HT1080 (cell line): Measurements from ENCODE around the gene GRAPL. TPM values are rescaled to one million over a fixed set of nuclear protein-coding genes. Genes with fewer than 3 reads are reported as not detected.
"Not testable (repeated sequence)": the region's sequence is repeated elsewhere in the genome, so short reads cannot be mapped to it uniquely, and the experiment has no call there.

Experiments used
- DNase-seq: peaks from one replicate; pipeline ENCODE4 v3.0.0-alpha.2; 2015; ENCODE audit warnings: low read depth
- polyA plus RNA-seq, 2 experiments: library from polyadenylated mRNA; depleted of rRNA; stranded (reverse); fragments of >200 nt; gene quantifications; 2 replicates each; pipeline ENCODE4 v1.2.3, GENCODE V29; 2015
- total RNA-seq: library from RNA; depleted of rRNA; stranded (reverse); fragments of >200 nt; shearing (Covaris generic); gene quantifications from 2 replicates; pipeline ENCODE4 v1.2.3, GENCODE V29; 2014; rRNA removed

The GRAPL gene
- total RNA-seq: not detected in 2 replicates
- not detected in 2 replicates for polyA plus RNA-seq (2015; cell fraction: cytosol; rRNA removed)
- 0.88 TPM in 1 of 2 replicates, not detected in the other for polyA plus RNA-seq (2015; cell fraction: nucleus; rRNA removed)

DNA sequence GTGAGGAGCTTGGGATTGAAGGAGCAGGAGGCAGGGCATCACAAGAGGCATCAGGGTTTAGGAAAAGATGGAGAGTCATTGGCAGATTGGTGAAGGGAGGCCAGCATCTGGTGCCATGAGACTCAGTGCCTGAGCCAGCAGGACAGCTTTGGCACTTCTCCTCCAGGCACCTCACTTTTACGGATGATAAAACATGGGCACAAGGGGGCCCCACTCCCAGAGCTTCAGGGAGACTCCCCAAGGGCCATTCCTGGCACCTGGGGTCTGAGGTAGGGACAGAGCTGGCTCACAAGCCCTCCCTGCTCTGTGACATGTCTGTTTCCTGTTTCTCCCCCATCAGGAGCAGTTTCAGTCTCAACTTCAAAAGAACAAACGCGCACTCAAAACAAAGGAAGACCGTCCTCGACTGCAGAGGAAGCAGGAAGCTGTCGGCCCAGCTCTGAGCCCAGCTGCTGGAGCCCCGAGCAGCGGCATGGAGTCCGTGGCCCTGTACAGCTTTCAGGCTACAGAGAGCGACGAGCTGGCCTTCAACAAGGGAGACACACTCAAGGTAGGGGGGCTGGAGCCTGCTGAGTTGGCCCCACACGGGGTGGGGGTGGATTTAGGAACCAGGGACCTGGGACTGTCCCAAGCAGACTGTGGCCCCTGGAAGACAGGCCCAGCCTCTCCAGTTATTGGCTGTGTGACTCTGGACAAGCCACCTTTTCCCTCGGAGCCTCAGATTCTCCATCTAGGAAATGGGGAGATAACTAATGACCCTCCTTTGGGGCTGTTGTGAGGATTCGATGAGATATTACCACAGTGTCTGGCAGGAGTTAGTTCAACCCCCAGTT is at the start of gene GRAPL:
GRAPL (plus strand) TSS at position 442 of the 833 bp plus-strand sequence; CDS start at position 473, 31 bp downstream.
- DNase-seq: not testable (repeated sequence)

DNA sequence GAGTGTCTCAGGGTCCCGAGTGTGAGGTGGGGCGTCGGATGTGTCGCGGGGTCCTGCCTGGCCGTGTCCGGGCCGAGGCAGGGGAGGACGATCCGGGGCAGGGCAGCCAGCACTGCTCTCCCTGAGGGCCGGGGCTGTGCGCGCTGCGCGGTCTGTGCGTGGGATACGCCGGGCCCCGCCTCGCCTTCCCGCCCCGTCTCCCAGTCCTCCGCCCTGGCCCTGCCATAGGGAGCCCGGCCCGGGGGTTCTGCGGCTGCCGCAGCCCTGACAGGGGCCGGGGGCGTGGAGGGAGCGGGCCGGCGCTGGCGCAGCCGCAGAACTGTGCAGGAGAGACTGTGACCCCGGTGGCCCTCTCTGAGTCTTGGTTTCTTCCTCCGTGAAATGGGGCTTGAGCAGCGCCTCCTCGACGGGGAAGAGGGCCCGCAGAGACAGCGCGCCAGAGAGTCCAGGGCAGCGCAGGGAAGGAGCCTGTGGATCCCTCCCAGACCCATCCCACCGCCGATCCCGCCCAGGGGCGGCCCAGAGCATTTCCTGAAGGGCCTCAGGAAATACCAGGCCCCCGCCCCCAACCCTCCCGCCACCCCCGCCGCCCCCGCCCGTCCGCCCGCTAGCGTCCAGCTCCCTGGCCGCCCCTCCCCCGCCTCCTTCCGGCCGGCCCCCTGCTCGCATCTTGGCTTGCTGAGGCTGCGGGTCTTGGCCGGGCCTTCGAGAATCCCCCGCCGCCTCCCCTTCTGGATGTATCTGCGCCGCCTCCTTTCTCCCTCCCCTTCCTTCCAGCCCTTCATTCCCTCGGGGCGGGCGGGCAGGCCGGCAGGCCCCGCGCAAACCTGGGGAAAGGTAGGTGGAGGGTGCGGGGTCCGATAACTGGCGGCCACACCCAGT is 38.3 kb upstream of the GRAPL start:
- DNase-seq: not testable (repeated sequence)

DNA sequence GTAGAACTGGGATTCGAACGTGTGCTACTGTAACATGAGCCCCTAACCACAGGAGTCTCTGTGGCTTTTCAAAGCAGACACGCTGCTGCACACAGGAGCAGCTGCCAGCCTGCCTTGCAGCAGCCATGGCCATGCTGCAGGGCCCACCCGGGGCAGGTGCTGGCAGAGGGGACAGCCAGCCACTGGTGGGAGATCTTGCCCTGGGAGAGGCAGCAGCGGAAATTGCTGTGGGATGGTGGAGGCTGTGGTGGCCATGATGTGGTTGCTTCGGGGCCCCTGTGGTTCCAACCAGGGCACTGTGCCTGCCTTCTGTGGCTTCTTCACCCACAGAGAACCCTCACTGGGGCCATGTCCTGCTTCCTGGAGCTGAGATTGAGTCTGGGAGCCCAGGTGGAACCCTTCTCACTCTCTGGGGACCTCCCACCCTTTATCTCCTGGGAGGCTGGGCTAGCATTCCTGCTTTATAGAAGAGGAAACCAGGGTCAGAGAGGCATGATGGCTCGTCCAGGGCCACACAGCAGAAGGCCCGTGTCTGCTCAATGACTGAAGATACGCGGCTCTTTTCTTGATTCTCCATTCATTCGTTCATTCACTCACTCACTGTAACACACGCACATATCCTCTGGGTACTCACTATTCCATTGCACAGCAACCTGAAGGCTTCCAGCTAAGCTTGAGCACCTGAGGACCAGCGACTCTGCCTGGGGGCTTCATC is 37.2 kb upstream of the GRAPL start:
- not testable (repeated sequence) for DNase-seq

DNA sequence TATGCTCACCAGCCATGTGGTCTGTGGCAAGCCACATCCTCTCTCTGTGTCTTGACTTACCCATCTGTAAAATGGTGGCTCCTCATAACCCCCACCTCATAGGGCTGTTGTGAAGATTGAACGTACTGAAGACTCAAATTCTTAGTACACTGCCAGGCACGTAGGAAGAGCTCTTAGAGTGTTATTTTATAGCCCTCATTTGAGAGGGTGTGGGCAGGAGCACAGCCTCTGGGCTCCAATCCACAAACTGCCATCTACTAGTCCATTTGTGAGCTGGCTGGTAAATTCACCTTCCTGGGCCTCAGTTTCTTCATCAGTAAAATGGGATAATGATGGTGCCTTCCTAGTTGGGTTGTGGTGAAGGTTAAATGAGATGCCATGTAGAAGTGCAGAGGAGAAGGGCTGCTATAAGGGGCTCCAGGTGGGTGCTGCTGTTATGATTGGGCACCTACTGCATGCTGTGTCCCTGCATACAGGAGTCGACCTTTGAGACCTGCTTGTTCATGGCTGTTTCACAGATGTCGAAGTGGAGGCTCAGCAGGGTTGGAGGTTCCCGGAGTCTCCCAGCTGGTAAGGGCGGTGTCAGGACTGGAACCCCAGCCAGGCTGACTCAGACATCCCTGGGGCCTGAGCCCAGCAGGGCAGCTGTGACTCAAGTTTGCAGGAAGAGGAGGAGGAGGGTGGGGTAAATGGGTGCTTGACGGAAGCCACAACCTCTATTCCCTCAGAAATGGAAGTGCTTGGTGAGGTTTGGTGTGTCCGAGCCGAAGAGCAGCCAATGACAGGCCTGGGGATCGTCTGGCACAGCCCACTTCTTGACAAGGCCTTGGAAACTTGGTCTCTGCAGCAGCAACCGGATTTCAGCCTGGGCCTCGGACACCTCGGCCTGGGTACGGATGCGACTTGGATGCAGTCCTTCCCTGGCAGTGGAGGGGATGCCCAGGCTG is 34.4 kb upstream of the GRAPL start:
- peak; percentile 4 for DNase-seq

DNA sequence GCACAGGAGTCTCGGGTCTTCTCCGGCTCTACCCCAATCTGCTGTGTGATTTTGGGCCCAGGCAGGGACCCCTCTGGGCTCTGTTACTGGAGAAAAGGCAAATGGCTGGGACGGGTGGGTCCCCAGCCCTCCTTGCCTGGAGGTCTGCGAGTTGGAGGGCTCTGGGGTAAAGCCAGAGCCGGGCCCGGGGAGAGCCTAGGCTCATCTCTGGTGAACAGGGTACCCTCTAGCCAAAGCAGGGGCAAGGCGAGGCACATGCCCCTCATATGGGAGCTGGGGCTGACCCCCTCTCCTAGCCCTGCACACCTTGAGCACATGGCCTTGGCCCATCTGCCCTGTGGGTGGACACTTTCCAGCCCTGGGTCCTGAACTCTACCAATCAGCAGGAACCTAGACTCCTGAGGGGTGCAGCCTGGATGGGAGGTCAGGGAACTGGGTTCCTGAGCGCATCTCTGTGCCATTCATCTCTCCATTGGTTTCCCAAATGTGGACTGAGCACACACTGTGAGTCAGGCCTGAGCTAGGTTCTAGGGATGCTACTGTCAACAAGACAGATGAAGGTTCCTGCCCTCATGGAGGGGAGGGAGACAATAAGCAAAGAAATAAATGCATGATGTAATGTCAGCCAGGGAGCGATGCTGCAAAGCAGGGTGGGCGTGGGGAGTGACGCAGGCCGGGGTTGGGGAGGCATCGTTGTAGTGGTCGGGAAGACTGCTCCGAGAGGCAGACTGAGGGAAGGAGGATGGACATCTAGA is 33.5 kb upstream of the GRAPL start:
- not testable (repeated sequence) for DNase-seq

DNA sequence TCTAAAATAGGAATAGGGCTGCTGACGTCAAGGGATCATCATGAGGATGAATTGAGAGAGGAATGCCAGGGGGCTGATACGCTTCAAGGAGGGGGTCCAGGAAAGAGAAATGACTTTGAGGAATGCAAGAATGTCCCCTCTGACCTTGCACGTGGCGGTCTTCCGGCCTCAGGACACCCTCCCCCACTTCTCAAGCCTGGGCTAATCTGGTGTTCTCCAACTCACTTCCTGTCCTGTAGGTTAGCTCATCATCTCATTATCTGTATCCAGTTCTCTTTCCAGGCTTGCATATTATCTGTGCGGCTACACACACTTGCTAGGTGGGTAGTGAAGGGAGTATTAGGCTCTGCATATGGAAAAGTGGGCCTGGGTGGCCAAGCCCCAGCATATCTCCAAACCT is 18.9 kb upstream of the GRAPL start:
- peak; percentile 0 for DNase-seq

DNA sequence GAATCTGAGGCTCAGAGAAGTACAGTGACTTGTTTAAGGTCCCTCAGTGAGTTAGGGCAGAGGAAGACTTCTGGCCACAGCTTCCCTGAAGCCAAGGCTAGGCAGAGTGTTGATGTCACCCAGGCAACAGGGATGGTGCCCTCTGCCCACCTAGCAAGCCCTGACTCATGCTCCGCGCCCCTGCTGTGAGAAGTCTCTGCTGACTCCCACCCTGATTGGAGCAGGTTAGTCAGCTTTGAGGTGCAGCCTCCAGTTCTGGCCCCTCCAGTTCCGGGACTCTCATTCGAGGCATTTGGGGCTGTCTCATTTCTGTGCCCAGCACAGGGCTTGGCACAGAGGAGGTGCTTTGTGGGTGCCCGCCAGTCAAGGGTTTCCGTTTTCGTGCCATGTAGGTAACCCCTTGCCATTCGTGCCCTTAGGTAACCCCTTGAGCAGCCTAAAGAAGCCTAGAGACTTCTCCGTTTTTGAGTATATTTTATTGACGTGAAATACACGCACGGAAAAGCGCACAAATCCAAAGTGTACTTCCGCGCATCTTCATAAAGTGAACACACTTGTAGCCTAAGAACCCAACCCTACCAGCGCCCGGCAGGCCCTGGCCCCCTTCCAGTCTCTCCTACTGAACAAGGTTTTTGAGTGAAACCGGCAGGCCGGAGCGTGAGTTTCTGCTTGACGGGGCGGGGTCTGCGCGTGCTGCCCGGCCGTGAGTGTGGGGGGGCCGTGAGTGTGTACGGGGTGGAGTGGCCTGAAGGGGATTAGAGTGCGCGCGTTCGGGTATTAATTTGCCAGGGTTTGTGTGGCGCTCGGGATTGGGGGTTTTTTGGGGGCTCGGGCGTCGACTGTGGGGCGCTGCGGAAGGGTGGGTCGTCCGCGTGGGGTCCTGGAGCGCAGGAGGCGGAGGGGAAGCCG is 16.9 kb upstream of the GRAPL start:
- not testable (repeated sequence) for DNase-seq

DNA sequence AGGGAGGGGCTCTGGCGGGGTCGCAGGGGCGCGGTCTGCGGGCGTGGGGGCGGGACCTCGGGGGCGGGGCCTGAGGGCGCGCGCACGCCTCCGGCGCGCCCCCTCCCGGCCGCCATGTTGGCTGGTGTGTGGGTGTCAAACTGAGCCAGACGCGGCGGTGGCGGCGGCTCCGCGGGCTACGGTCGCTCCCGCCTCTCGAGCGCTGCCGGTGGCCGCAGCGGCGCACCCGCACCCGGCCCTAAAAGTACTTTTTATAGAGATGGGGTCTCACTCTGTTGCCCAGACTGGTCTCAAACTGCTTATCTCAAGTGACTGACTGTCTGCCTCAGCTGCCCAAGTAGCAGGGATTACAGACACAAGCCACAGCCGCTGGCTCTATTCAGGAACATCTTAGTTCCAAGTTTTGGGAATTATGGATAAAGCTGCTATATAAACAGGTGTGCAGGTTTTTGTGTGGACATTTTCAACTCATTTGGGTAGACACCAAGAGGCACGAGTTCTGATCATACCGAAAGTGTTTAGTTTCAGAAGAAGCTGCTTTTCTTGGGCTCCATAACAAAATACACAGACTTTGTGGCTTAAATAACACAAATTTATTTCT is 16.2 kb upstream of the GRAPL start:
- DNase-seq: peak; percentile 0

DNA sequence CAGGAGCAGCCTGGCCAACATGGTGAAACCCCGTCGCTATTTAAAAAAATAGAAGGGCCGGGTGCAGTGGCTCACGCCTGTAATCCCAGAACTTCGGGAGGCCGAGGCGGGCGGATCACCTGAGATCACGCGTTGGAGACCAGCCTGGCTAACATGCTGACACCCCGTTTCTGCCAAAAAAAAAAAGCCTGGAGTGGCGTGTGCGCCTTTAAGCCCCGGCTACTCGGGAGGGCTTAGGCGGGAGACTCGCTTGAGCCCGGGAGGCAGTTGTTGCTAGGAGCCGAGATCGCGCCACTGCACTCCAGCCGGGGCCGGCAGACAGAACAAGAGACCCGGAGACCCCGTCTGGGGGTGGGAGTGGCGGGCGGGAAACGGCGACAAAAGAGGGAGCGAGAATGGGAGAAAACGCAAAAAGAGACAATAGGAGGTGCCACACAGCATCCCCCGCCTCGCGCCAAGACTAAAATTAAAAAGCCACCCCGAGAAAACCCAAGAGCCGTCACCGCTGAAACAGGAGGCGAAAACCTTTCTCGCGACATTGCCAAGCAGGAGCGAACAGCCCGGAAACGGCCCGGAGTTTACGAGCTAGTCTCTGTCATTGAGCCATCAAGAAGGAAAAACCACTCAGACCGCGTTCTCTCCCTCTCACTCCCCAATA is 15.5 kb upstream of the GRAPL start:
- DNase-seq: peak; percentile 92

DNA sequence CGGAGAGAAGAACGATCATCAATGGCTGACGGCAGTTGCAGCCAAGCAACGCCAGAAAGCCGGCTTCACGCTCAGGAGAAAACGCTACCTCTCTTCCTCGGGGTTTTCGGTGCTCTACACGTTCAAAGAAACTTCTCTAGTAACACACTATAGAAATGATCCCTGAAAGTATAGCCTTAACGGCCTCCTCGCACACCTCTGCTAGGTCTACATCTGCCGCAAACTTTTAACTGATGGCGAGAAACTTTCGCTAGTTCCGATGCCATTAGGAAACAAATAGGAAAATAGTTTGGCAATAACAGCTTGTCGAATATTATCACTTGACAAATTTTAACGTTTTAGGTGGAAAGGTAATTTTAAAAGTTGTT is 14.9 kb upstream of the GRAPL start:
- not testable (repeated sequence) for DNase-seq

DNA sequence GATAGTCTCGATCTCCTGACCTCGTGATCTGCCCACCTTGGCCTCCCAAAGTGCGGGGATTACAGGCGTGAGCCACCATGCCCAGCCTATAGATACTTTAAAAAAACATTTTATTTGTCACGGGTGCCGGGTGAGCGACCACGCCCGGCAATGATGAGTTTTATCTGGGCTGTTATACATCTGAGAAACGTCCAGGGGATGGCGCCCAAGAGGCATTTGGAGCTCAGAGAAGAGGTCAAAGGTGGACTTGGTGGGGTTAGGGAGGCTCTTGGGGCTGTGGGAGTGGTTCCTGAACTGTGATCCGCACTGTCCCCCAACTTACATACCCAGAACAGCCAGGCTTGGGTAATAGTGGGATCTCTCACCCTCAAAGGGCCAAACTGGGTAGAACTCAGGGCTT is 8.7 kb upstream of the GRAPL start:
- DNase-seq: not testable (repeated sequence)

DNA sequence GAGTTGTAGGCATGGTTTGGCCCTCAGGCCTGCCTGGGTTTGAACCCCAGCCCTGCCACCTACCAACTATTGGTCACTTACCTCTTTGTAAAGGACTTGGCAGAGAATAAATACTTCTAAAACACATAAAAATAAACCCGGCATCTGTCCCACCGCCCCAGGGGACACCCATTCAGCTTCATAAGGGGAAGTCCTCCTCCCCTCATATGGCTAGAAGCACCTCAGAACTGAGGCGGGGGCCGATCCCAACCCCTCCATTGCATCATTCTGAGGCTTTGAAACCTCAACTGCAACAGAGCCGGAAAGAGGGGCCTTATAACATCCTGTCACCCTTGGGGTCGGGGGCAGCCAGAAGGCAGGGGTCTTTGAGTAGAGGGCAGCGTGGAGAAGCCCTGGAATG is 2.1 kb upstream of the GRAPL start:
- not testable (repeated sequence) for DNase-seq

DNA sequence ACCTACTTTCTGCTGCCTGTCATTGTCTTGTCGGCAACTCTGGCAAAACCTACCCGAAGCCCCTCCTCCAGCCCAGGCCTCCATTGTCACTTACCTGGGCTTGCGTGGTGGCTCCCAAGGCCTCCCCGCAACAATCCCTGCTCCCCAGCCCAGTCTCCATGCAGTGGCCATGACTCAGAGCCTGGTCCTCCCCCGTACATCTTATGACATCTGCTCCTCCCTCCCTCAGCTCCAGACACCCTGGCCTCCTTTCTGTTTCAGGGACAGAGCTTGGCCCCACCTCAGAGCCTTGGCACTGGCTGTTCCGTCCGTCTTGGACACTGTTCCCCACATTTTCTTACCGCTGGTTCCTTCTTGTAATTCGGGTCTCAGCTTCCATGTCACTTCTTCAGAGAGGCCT is 2.1 kb downstream of the GRAPL start:
- not testable (repeated sequence) for DNase-seq

DNA sequence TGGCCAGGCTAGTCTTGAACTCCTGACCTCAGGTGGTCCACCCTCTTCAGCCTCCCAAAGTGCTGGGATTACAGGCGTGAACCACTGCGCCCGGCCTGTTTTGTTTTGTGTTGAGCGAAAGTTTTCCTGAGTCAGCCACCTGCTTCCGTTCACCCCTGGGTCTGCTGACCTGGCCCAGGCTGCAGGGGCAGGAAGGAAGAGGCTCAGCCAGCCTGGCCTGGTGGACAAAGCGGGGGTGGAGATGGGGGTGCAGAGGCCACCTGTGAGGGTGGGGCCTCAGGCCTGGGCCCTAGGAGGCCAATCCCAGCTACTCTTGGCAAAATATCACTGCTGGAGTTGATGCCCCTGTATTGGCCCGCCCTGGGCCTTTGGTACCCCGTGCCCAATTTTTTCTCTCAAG is 3.7 kb downstream of the GRAPL start:
- DNase-seq: not testable (repeated sequence)

DNA sequence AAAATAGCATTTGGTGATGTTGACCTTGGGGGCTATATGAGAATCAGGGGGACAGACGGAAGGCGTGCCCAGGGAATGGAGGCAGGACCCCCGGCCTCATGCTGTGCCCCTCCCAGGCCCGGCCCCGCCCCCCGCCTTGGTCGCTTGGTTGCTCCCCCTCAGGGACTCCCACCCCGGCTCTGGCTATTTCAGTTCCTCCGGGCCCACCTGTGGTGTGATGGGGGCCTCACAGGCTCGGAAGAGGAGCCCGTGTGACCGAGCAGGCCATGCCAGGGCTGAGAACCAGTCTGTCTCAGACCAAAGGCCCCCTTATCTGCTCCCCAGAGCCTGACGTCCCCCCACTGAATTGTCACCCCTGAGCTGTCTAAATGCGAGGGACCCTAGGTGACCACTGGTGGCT is 4.4 kb downstream of the GRAPL start:
- DNase-seq: not testable (repeated sequence)

DNA sequence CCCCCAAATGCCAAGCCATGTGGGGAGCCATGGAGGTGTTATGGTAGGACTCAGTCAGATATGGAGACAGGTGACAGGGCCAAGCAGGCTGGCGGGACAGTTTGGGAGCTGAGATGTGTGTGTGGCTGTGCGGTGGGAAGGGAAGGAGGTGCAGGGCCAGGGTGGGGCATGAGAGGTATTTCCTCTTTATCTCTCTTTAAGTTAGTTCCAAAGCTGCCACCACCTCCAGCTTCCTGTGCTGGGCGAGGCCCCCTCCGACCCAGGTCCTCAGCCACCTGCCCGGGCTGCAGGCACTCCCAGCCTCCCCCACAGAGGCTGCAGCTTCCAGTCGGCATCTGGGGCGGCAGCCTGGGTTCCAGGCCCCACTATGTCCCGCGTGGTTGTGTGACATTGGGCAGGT is 6.4 kb downstream of the GRAPL start:
- not testable (repeated sequence) for DNase-seq

DNA sequence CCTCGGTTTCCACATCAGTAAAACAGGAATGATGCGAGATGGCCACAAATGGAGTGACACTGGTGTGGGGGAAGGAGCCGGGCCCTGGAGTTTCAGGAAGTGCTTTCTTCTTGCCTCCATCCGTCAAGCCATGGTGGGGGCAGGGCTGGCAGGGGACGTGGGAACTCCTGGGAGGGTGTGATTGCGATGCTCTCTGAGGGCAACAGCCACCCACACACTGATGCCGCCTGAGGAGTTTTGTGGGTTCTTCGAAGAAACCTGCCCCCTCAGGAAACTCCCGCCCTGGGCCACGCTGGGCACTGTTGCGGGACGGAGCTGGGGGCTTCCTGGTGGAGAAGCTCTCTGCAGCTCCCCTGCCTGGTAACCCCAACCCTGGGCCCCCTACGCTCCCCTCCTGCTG is 8.0 kb downstream of the GRAPL start:
- not testable (repeated sequence) for DNase-seq
